GM12878 (cell line): ENCODE data around the gene GOLT1B. TPM values are rescaled to one million over a fixed set of nuclear protein-coding genes. Genes with fewer than 3 reads are reported as not detected.

Experiments
- ATF7 ChIP-seq: fragments of 450-650 bp; IDR thresholded peaks from 2 replicates; pipeline ENCODE4 v1.6.1; 2016; ENCODE audit warnings: low read depth, mild to moderate bottlenecking
- CEBPB ChIP-seq, 2 experiments: fragments of 150-350 bp in 1 of 2; IDR thresholded peaks; 2 replicates each; pipeline ENCODE4 v1.6.1; 2012 to 2014; ENCODE audit warnings: low read depth in 2 of 2, low read length in 2 of 2, borderline replicate concordance in 1 of 2, inconsistent platforms in 1 of 2
- GABPA ChIP-seq: IDR thresholded peaks from 2 replicates; pipeline ENCODE4 v1.6.1; 2014; ENCODE audit warnings: antibody characterized with exemption, low read depth, mild to moderate bottlenecking, inconsistent platforms
- IRF4 ChIP-seq: IDR thresholded peaks from 2 replicates; pipeline ENCODE4 v1.6.1; 2011; ENCODE audit warnings: low read depth, low read length
- MTA3 ChIP-seq: IDR thresholded peaks from 2 replicates; pipeline ENCODE4 v1.6.1; 2012; ENCODE audit warnings: low read length, inconsistent platforms, borderline replicate concordance
- NR2C1 ChIP-seq: fragments of 450-650 bp; IDR thresholded peaks from 2 replicates; pipeline ENCODE4 v1.6.1; 2017; ENCODE audit warnings: antibody characterized with exemption, mild to moderate bottlenecking, moderate library complexity
- polyA plus RNA-seq, 11 experiments: library from polyadenylated mRNA; depleted of rRNA in 4 of 11; unstranded in 6 of 11; stranded (reverse) in 5 of 11; fragments of >200 nt; fragmentation: Nextera tagmentation in 4 of 11; fragmentation: Illumina TruSeq in 1 of 11; extraction: Ambion mirVana in 4 of 11; extraction: Trizol in 1 of 11; gene quantifications; 1 replicate in 1 of 11; 2 replicates in 10 of 11; pipeline versions ENCODE4 v1.2.1 to v1.2.3, GENCODE V29; 2011 to 2016; ENCODE audit warnings: inconsistent platforms in 2 of 11, missing spikeins in 2 of 11, low read depth in 1 of 11
- total RNA-seq, 4 experiments: library from RNA; depleted of rRNA in 3 of 4; stranded (reverse); fragments of >200 nt in 3 of 4; fragmentation: Illumina TruSeq in 1 of 4; extraction: Trizol in 1 of 4; gene quantifications; 2 replicates each; pipeline versions ENCODE4 v1.2.1 to v1.2.3, GENCODE V29; 2013 to 2021
- TF ChIP-seq, protein P1 (sequence below): fragments of 450-650 bp; IDR thresholded peaks from 2 replicates; pipeline ENCODE4 v1.6.1; 2018; ENCODE audit warnings: mild to moderate bottlenecking, low read depth, moderate library complexity; ENCODE audit not compliant: partially characterized antibody
- TF ChIP-seq, protein P2 (sequence below), 3 experiments: IDR thresholded peaks in 2 of 3; conservative IDR thresholded peaks in 1 of 3; 2 replicates each; pipeline ENCODE4 v1.5.1; 2011; ENCODE audit warnings: low read depth in 3 of 3, low read length in 3 of 3, mild to moderate bottlenecking in 3 of 3, control low read depth in 2 of 3, moderate library complexity in 2 of 3, inconsistent platforms in 1 of 3, mixed read lengths in 1 of 3; ENCODE audit not compliant: control insufficient read depth in 2 of 3, insufficient read depth in 1 of 3; ENCODE audit errors: extremely low read depth in 1 of 3
- TF ChIP-seq, protein P3 (sequence below): IDR thresholded peaks from 2 replicates; pipeline ENCODE4 v1.6.1; 2012; ENCODE audit warnings: low read depth, low read length, improper control_type of control experiment
- TF ChIP-seq, protein P4 (sequence below): fragments of 450-650 bp; IDR thresholded peaks from 2 replicates; pipeline ENCODE4 v1.6.1; 2016; ENCODE audit warnings: mild to moderate bottlenecking, moderate library complexity, borderline replicate concordance
- TF ChIP-seq, protein P5 (sequence below): IDR thresholded peaks from 2 replicates; pipeline ENCODE4 v1.6.1; 2012; ENCODE audit warnings: mild to moderate bottlenecking, low read depth, low read length

Gene GOLT1B
- total and polyA plus RNA-seq, 10 of the 15 experiments (the other 5 are each of a cell fraction or from before 2014, with no cell fraction given), result 18.3 to 77.4 (median 32.9) TPM

DNA sequence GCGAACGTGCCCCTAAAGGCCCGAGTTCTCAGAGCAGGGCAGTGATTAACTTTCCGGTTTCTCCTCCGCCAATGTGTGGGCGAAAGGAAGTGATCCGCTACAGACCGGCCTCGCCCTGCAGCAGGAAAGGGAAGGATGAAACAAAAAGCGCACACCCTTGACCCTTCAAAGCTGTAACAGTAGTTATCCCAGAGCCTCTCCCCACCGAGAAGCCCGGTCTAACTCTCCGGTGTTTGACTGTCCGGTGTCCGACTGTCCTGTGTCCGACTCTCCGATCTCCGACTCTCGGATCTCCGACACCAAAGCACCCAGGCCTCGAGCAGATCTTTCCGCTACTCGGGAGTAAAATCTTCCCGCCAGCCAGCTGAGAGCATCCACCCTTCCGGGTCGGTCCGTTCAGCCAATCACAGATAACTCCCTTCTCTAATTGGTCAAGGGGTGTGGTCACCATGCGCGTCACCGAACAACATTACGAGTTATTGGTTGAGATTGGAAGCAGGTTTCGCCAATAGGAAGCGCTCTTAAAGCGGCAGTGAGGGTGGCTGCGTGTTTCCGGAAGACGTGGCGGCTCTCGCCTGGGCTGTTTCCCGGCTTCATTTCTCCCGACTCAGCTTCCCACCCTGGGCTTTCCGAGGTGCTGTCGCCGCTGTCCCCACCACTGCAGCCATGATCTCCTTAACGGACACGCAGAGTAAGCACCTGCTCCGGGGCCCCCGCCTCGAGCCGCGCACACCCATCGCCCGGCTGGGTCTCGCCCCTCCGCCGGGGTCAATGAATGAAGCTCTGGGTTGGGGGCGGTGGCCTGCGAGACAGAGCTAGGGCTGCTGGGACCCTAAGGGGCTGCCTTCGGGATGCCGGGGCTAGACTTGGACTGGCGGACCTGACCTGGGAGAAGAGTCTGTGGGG is at the start of gene GOLT1B, which contains the start of gene RECQL (continued):
- TF ChIP-seq, protein P1, sequence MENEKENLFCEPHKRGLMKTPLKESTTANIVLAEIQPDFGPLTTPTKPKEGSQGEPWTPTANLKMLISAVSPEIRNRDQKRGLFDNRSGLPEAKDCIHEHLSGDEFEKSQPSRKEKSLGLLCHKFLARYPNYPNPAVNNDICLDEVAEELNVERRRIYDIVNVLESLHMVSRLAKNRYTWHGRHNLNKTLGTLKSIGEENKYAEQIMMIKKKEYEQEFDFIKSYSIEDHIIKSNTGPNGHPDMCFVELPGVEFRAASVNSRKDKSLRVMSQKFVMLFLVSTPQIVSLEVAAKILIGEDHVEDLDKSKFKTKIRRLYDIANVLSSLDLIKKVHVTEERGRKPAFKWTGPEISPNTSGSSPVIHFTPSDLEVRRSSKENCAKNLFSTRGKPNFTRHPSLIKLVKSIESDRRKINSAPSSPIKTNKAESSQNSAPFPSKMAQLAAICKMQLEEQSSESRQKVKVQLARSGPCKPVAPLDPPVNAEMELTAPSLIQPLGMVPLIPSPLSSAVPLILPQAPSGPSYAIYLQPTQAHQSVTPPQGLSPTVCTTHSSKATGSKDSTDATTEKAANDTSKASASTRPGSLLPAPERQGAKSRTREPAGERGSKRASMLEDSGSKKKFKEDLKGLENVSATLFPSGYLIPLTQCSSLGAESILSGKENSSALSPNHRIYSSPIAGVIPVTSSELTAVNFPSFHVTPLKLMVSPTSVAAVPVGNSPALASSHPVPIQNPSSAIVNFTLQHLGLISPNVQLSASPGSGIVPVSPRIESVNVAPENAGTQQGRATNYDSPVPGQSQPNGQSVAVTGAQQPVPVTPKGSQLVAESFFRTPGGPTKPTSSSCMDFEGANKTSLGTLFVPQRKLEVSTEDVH, result peak; percentile 99
- TF ChIP-seq CEBPB (IDR thresholded peaks at IDR 0.05; ENCODE audit: borderline replicate concordance in 1 of 2, low read depth in 2 of 2, low read length in 2 of 2) (no peak), NR2C1 (no peak; the same call in 1 of the 2 replicates), GABPA (peak; percentile 76; the same call in 1 of the 2 replicates), MTA3 (no peak), ATF7 (peak; percentile 73), IRF4 (0 out of 2 replicates have a peak, but pooled peaks have one; percentile 31)
- TF ChIP-seq, protein P2, sequence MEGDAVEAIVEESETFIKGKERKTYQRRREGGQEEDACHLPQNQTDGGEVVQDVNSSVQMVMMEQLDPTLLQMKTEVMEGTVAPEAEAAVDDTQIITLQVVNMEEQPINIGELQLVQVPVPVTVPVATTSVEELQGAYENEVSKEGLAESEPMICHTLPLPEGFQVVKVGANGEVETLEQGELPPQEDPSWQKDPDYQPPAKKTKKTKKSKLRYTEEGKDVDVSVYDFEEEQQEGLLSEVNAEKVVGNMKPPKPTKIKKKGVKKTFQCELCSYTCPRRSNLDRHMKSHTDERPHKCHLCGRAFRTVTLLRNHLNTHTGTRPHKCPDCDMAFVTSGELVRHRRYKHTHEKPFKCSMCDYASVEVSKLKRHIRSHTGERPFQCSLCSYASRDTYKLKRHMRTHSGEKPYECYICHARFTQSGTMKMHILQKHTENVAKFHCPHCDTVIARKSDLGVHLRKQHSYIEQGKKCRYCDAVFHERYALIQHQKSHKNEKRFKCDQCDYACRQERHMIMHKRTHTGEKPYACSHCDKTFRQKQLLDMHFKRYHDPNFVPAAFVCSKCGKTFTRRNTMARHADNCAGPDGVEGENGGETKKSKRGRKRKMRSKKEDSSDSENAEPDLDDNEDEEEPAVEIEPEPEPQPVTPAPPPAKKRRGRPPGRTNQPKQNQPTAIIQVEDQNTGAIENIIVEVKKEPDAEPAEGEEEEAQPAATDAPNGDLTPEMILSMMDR (IDR thresholded peaks at IDR 0.05 in 2 of 3, conservative IDR thresholded peaks at IDR 0.05 in 1 of 3; ENCODE audit: control insufficient read depth in 2 of 3, extremely low read depth in 1 of 3, insufficient read depth in 1 of 3, low read depth in 3 of 3, low read length in 3 of 3), result no peak
- TF ChIP-seq, protein P3, sequence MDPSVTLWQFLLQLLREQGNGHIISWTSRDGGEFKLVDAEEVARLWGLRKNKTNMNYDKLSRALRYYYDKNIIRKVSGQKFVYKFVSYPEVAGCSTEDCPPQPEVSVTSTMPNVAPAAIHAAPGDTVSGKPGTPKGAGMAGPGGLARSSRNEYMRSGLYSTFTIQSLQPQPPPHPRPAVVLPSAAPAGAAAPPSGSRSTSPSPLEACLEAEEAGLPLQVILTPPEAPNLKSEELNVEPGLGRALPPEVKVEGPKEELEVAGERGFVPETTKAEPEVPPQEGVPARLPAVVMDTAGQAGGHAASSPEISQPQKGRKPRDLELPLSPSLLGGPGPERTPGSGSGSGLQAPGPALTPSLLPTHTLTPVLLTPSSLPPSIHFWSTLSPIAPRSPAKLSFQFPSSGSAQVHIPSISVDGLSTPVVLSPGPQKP, result peak; percentile 61
- TF ChIP-seq, protein P4, sequence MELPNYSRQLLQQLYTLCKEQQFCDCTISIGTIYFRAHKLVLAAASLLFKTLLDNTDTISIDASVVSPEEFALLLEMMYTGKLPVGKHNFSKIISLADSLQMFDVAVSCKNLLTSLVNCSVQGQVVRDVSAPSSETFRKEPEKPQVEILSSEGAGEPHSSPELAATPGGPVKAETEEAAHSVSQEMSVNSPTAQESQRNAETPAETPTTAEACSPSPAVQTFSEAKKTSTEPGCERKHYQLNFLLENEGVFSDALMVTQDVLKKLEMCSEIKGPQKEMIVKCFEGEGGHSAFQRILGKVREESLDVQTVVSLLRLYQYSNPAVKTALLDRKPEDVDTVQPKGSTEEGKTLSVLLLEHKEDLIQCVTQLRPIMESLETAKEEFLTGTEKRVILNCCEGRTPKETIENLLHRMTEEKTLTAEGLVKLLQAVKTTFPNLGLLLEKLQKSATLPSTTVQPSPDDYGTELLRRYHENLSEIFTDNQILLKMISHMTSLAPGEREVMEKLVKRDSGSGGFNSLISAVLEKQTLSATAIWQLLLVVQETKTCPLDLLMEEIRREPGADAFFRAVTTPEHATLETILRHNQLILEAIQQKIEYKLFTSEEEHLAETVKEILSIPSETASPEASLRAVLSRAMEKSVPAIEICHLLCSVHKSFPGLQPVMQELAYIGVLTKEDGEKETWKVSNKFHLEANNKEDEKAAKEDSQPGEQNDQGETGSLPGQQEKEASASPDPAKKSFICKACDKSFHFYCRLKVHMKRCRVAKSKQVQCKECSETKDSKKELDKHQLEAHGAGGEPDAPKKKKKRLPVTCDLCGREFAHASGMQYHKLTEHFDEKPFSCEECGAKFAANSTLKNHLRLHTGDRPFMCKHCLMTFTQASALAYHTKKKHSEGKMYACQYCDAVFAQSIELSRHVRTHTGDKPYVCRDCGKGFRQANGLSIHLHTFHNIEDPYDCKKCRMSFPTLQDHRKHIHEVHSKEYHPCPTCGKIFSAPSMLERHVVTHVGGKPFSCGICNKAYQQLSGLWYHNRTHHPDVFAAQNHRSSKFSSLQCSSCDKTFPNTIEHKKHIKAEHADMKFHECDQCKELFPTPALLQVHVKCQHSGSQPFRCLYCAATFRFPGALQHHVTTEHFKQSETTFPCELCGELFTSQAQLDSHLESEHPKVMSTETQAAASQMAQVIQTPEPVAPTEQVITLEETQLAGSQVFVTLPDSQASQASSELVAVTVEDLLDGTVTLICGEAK, result peak; percentile 83
- TF ChIP-seq, protein P5, sequence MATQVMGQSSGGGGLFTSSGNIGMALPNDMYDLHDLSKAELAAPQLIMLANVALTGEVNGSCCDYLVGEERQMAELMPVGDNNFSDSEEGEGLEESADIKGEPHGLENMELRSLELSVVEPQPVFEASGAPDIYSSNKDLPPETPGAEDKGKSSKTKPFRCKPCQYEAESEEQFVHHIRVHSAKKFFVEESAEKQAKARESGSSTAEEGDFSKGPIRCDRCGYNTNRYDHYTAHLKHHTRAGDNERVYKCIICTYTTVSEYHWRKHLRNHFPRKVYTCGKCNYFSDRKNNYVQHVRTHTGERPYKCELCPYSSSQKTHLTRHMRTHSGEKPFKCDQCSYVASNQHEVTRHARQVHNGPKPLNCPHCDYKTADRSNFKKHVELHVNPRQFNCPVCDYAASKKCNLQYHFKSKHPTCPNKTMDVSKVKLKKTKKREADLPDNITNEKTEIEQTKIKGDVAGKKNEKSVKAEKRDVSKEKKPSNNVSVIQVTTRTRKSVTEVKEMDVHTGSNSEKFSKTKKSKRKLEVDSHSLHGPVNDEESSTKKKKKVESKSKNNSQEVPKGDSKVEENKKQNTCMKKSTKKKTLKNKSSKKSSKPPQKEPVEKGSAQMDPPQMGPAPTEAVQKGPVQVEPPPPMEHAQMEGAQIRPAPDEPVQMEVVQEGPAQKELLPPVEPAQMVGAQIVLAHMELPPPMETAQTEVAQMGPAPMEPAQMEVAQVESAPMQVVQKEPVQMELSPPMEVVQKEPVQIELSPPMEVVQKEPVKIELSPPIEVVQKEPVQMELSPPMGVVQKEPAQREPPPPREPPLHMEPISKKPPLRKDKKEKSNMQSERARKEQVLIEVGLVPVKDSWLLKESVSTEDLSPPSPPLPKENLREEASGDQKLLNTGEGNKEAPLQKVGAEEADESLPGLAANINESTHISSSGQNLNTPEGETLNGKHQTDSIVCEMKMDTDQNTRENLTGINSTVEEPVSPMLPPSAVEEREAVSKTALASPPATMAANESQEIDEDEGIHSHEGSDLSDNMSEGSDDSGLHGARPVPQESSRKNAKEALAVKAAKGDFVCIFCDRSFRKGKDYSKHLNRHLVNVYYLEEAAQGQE, result no peak
